ENCODE results near the gene SLC66A1.

SLC66A1 gene

GRCh38 chr1:19350566-19350965 lies 38.4 kb downstream of the SLC66A1 start:
- Histone ChIP-seq H3F3A (ENCODE audit: insufficient read depth, low read length) (no peaks in the 10 kb centered on the region), H3K27ac (ENCODE audit: low read length) (no peak overlapping the region), H2AFZ (ENCODE audit: low read length) (no peak overlapping the region), H3K4me2 (ENCODE audit: low read depth, low read length) (no peak overlapping the region), H3K4me1 (ENCODE audit: low read length) (no peaks in the 10 kb centered on the region), H3K79me2 (ENCODE audit: low read length) (no peaks in the 10 kb centered on the region), H3K36me3 (replicated peaks; ENCODE audit: insufficient read depth, low read length) (0 out of 2 replicates have a peak, but pooled peaks cover under 1% of the 10 kb centered on the region), H3K9me3 (replicated peaks; ENCODE audit: insufficient read depth, low read length) (no peaks in the 10 kb centered on the region), H3K4me3 (ENCODE audit: low read length) (no peak overlapping the region), H3K9me2 (replicated peaks; ENCODE audit: insufficient read depth, low read length) (no peaks in the 10 kb centered on the region), H3K9ac (ENCODE audit: low read length) (no peak overlapping the region), H4K20me1 (ENCODE audit: insufficient read depth, low read length) (no peaks in the 10 kb centered on the region), H3K27me3 (replicated peaks; ENCODE audit: insufficient read depth, low read length) (no peaks in the 10 kb centered on the region)
- TF ChIP-seq CTCF (IDR thresholded peaks at IDR 0.05; ENCODE audit: low read length): no peak
- no peak for TF ChIP-seq EZH2phosphoT487 (IDR thresholded peaks at IDR 0.05; ENCODE audit: low read length)
- no peak for TF ChIP-seq EZH2 (optimal IDR thresholded peaks at IDR 0.05; ENCODE audit: low read depth, low read length)
- DNase-seq: no peak

- H3K4me1 ChIP-seq (ENCODE audit: low read length): no peaks in the 10 kb centered on the region
- no peaks in the 10 kb centered on the region for H3K9me2 ChIP-seq (replicated peaks; ENCODE audit: insufficient read depth, low read length)
- H3K79me2 ChIP-seq (ENCODE audit: low read length): no peaks in the 10 kb centered on the region
- no peak overlapping the region for H3K4me2 ChIP-seq (ENCODE audit: low read depth, low read length)
- no peak overlapping the region for H3K9ac ChIP-seq (ENCODE audit: low read length)
- no peaks in the 10 kb centered on the region for H3K27me3 ChIP-seq (replicated peaks; ENCODE audit: insufficient read depth, low read length)
- no peaks in the 10 kb centered on the region for H3K9me3 ChIP-seq (replicated peaks; ENCODE audit: insufficient read depth, low read length)
- DNase-seq: no peak
- 0 out of 2 replicates have a peak, but pooled peaks cover 4% of the 10 kb centered on the region for H3K36me3 ChIP-seq (replicated peaks; ENCODE audit: insufficient read depth, low read length)
- no peak overlapping the region for H3K27ac ChIP-seq (ENCODE audit: low read length)
- no peak overlapping the region for H3K4me3 ChIP-seq (ENCODE audit: low read length)
- no peak overlapping the region for H2AFZ ChIP-seq (ENCODE audit: low read length)
- H3F3A ChIP-seq (ENCODE audit: insufficient read depth, low read length): no peaks in the 10 kb centered on the region
- H4K20me1 ChIP-seq (ENCODE audit: insufficient read depth, low read length): no peaks in the 10 kb centered on the region
- TF ChIP-seq CTCF (IDR thresholded peaks at IDR 0.05; ENCODE audit: low read length) (no peak), EZH2phosphoT487 (IDR thresholded peaks at IDR 0.05; ENCODE audit: low read length) (no peak), EZH2 (optimal IDR thresholded peaks at IDR 0.05; ENCODE audit: low read depth, low read length) (no peak)
Observed at GRCh38 chr1:19351873-19352272, 39.7 kb downstream of the SLC66A1 start.

GRCh38 chr1:19352839-19353238 lies 40.7 kb downstream of the SLC66A1 start:
- H3K27me3 ChIP-seq (replicated peaks; ENCODE audit: insufficient read depth, low read length): no peaks in the 10 kb centered on the region
- no peak for DNase-seq
- no peak overlapping the region for H3K4me2 ChIP-seq (ENCODE audit: low read depth, low read length)
- H3K36me3 ChIP-seq (replicated peaks; ENCODE audit: insufficient read depth, low read length): 0 out of 2 replicates have a peak, but pooled peaks cover 4% of the 10 kb centered on the region
- H3K79me2 ChIP-seq (ENCODE audit: low read length): no peaks in the 10 kb centered on the region
- no peak overlapping the region for H2AFZ ChIP-seq (ENCODE audit: low read length)
- H3K9me3 ChIP-seq (replicated peaks; ENCODE audit: insufficient read depth, low read length): no peaks in the 10 kb centered on the region
- no peak overlapping the region for H3K9ac ChIP-seq (ENCODE audit: low read length)
- H4K20me1 ChIP-seq (ENCODE audit: insufficient read depth, low read length): no peaks in the 10 kb centered on the region
- H3K4me1 ChIP-seq (ENCODE audit: low read length): no peaks in the 10 kb centered on the region
- no peaks in the 10 kb centered on the region for H3K9me2 ChIP-seq (replicated peaks; ENCODE audit: insufficient read depth, low read length)
- TF ChIP-seq EZH2phosphoT487 (IDR thresholded peaks at IDR 0.05; ENCODE audit: low read length): no peak
- no peak for TF ChIP-seq CTCF (IDR thresholded peaks at IDR 0.05; ENCODE audit: low read length)
- no peak for TF ChIP-seq EZH2 (optimal IDR thresholded peaks at IDR 0.05; ENCODE audit: low read depth, low read length)
- no peak overlapping the region for H3K4me3 ChIP-seq (ENCODE audit: low read length)
- no peaks in the 10 kb centered on the region for H3F3A ChIP-seq (ENCODE audit: insufficient read depth, low read length)
- no peak overlapping the region for H3K27ac ChIP-seq (ENCODE audit: low read length)

Data from MM.1S (cell line).